Measurements from ENCODE around the gene LYZ. TPM values are rescaled to one million over a fixed set of nuclear protein-coding genes. Genes with fewer than 3 reads are reported as not detected.

The LYZ gene
- not detected in 2 replicates for total RNA-seq

DNA sequence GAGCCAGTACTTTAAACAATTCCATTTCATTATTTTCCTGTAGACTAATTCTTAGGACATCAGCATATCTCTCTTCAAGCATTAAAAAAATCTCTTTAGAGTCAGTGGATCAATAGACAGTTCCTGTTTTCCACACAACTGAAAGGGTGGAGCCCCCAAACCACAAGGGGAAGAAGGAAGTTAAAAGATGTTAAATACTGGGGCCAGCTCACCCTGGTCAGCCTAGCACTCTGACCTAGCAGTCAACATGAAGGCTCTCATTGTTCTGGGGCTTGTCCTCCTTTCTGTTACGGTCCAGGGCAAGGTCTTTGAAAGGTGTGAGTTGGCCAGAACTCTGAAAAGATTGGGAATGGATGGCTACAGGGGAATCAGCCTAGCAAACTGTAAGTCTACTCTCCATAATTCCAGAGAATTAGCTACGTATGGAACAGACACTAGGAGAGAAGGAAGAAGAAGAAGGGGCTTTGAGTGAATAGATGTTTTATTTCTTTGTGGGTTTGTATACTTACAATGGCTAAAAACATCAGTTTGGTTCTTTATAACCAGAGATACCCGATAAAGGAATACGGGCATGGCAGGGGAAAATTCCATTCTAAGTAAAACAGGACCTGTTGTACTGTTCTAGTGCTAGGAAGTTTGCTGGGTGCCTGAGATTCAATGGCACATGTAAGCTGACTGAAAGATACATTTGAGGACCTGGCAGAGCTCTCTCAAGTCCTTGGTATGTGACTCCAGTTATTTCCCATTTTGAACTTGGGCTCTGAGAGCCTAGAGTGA lies at the start of gene LYZ:
TSS of gene LYZ (plus strand) at position 220 of the 777 bp plus-strand sequence. CDS start at position 248, 28 bp downstream.

GRCh38 chr12:69359531-69360347 lies 11.6 kb downstream of the LYZ start, which contains the start of gene YEATS4:
Gene YEATS4, plus strand, starts transcription at chr12:69359743. Its CDS starts 230 bp downstream, at chr12:69359973.

Other genes starting within 250 kb of the LYZ start
- gene CPSF6, start 108.8 kb upstream of the LYZ start, total RNA-seq, result 13.2 and 43.2 TPM in 2 replicates
- 7.2 and 11.8 TPM in 2 replicates for gene YEATS4, start 11.4 kb downstream of the LYZ start, total RNA-seq
- gene FRS2, start 122.0 kb downstream of the LYZ start, total RNA-seq, result 29.6 and 34.2 TPM in 2 replicates
- gene CCT2, start 237.1 kb downstream of the LYZ start, total RNA-seq, result 129 and 156 TPM in 2 replicates